ENCODE results near the gene RHOBTB1. TPM values are rescaled to one million over a fixed set of nuclear protein-coding genes. Genes with fewer than 3 reads are reported as not detected.

RHOBTB1 gene
- total and polyA plus RNA-seq, 2 donors (not counting 1 experiment from before 2014, with no cell fraction given), result 19.8 to 42.6 TPM

- H3K4me2 ChIP-seq (ENCODE audit: extremely low read depth, insufficient read depth, low read length), result no peak overlapping the region
- H4K20me1 ChIP-seq (ENCODE audit: control insufficient read depth, extremely low read depth, insufficient read depth, low read length), result no peaks in the 10 kb centered on the region
- no peak overlapping the region for H3K9ac ChIP-seq (ENCODE audit: insufficient read depth, low read length)
- H3K4me1 ChIP-seq (ENCODE audit: control insufficient read depth, extremely low read depth, insufficient read depth, low read length), result peaks cover 5% of the 10 kb centered on the region
- H3K27me3 ChIP-seq (ENCODE audit: control insufficient read depth, insufficient read depth, low read length), result no peaks in the 10 kb centered on the region
- H3K79me2 ChIP-seq (ENCODE audit: control insufficient read depth, insufficient read depth, low read length), result no peaks in the 10 kb centered on the region
- no peak overlapping the region for H3K4me3 ChIP-seq (replicated peaks in 1 of 4; ENCODE audit: control extremely low read depth in 1 of 4, insufficient read depth in 1 of 4, low read depth in 3 of 4, low read length in 4 of 4)
- H3K9me3 ChIP-seq (ENCODE audit: control insufficient read depth, insufficient read depth, low read depth, low read length), result no peaks in the 10 kb centered on the region
- H3K27ac ChIP-seq (ENCODE audit: insufficient read depth, low read length), result no peak overlapping the region
- TF ChIP-seq EZH2 (IDR thresholded peaks at IDR 0.05; ENCODE audit: low read length, missing control alignments), result no peak
- TF ChIP-seq CTCF (conservative IDR thresholded peaks at IDR 0.05 in 1 of 2, IDR thresholded peaks at IDR 0.05 in 1 of 2; ENCODE audit: low read depth in 1 of 2, low read length in 2 of 2), result no peak
- H2AFZ ChIP-seq (ENCODE audit: low read length), result no peak overlapping the region
- DNase-seq (ENCODE audit: low read depth in 2 of 2), result no peak
- H3K36me3 ChIP-seq (ENCODE audit: control insufficient read depth, insufficient read depth, low read length), result peaks cover 3% of the 10 kb centered on the region
These were observed 37.6 kb downstream of the RHOBTB1 start for GRCh38 chr10:60906411-60906810.

GRCh38 chr10:60905580-60905979, 38.4 kb downstream of the RHOBTB1 start:
- TF ChIP-seq EZH2 (IDR thresholded peaks at IDR 0.05; ENCODE audit: low read length, missing control alignments) (no peak), CTCF (conservative IDR thresholded peaks at IDR 0.05 in 1 of 2, IDR thresholded peaks at IDR 0.05 in 1 of 2; ENCODE audit: low read depth in 1 of 2, low read length in 2 of 2) (no peak)
- Histone ChIP-seq H3K27me3 (ENCODE audit: control insufficient read depth, insufficient read depth, low read length) (no peaks in the 10 kb centered on the region), H3K36me3 (ENCODE audit: control insufficient read depth, insufficient read depth, low read length) (no peaks in the 10 kb centered on the region), H3K4me3 (replicated peaks in 1 of 4; ENCODE audit: control extremely low read depth in 1 of 4, insufficient read depth in 1 of 4, low read depth in 3 of 4, low read length in 4 of 4) (no peak overlapping the region), H3K9me3 (ENCODE audit: control insufficient read depth, insufficient read depth, low read depth, low read length) (no peaks in the 10 kb centered on the region), H2AFZ (ENCODE audit: low read length) (no peak overlapping the region), H3K79me2 (ENCODE audit: control insufficient read depth, insufficient read depth, low read length) (no peaks in the 10 kb centered on the region), H4K20me1 (ENCODE audit: control insufficient read depth, extremely low read depth, insufficient read depth, low read length) (no peaks in the 10 kb centered on the region), H3K9ac (ENCODE audit: insufficient read depth, low read length) (no peak overlapping the region), H3K4me1 (ENCODE audit: control insufficient read depth, extremely low read depth, insufficient read depth, low read length) (peaks cover 5% of the 10 kb centered on the region), H3K4me2 (ENCODE audit: extremely low read depth, insufficient read depth, low read length) (no peak overlapping the region), H3K27ac (ENCODE audit: insufficient read depth, low read length) (no peak overlapping the region)
- DNase-seq (ENCODE audit: low read depth in 2 of 2), result peak; percentile 78 to 82

- Histone ChIP-seq H3K9ac (ENCODE audit: insufficient read depth, low read length) (no peak overlapping the region), H3K9me3 (ENCODE audit: control insufficient read depth, insufficient read depth, low read depth, low read length) (no peaks in the 10 kb centered on the region), H3K79me2 (ENCODE audit: control insufficient read depth, insufficient read depth, low read length) (no peaks in the 10 kb centered on the region), H3K4me2 (ENCODE audit: extremely low read depth, insufficient read depth, low read length) (no peak overlapping the region), H3K27me3 (ENCODE audit: control insufficient read depth, insufficient read depth, low read length) (no peaks in the 10 kb centered on the region), H3K36me3 (ENCODE audit: control insufficient read depth, insufficient read depth, low read length) (no peaks in the 10 kb centered on the region), H4K20me1 (ENCODE audit: control insufficient read depth, extremely low read depth, insufficient read depth, low read length) (no peaks in the 10 kb centered on the region), H3K4me3 (replicated peaks in 1 of 4; ENCODE audit: control extremely low read depth in 1 of 4, insufficient read depth in 1 of 4, low read depth in 3 of 4, low read length in 4 of 4) (no peak overlapping the region), H3K4me1 (ENCODE audit: control insufficient read depth, extremely low read depth, insufficient read depth, low read length) (peaks cover 5% of the 10 kb centered on the region), H3K27ac (ENCODE audit: insufficient read depth, low read length) (no peak overlapping the region), H2AFZ (ENCODE audit: low read length) (no peak overlapping the region)
- no peak for DNase-seq (ENCODE audit: low read depth in 2 of 2)
- no peak for TF ChIP-seq EZH2 (IDR thresholded peaks at IDR 0.05; ENCODE audit: low read length, missing control alignments)
- TF ChIP-seq CTCF (conservative IDR thresholded peaks at IDR 0.05 in 1 of 2, IDR thresholded peaks at IDR 0.05 in 1 of 2; ENCODE audit: low read depth in 1 of 2, low read length in 2 of 2), result no peak
These were observed 40.9 kb downstream of the RHOBTB1 start for GRCh38 chr10:60903096-60903495.
